ENCODE measurements around the gene KDM2A.

- TF ChIP-seq REST (IDR thresholded peaks at IDR 0.05; ENCODE audit: unreplicated experiment) (no peak), CTCF (conservative IDR thresholded peaks at IDR 0.05; ENCODE audit: low read depth in 2 of 2) (no peak), STAT1 (IDR thresholded peaks at IDR 0.05; ENCODE audit: unreplicated experiment) (no peak), EZH2 (IDR thresholded peaks at IDR 0.05; ENCODE audit: low read depth, unreplicated experiment) (no peak), POLR2AphosphoS5 (IDR thresholded peaks at IDR 0.05; ENCODE audit: low read depth) (0 out of 2 replicates have a peak, but pooled peaks have one; percentile 53), JUNB (IDR thresholded peaks at IDR 0.05; ENCODE audit: unreplicated experiment) (no peak), ETS1 (IDR thresholded peaks at IDR 0.05) (no peak), ZNF114 (CRISPR knock-in tag; IDR thresholded peaks at IDR 0.05) (no peak)
Observed at GRCh38 chr11:67302571-67303131, 183.6 kb downstream of the KDM2A start.

Measured in GM23338 (cell line).